HG03460 (cell line): Measurements from ENCODE around the gene CHD1.
A peak's percentile ranks its signal among the peaks of the same experiment; 100 is the strongest.

ENCODE experiments used
- ATAC-seq: cut with Tn5 transposase; IDR thresholded peaks from one replicate; pipeline ENCODE4 v1.9.1; 2021; ENCODE audit not compliant: unreplicated experiment

CHD1 gene

GRCh38 chr5:98904780-98905179, 24.0 kb downstream of the CHD1 start:
- no peak for ATAC-seq

- ATAC-seq: no peak
Measured at GRCh38 chr5:98902733-98903132, 26.1 kb downstream of the CHD1 start.

- no peak for ATAC-seq
Measured at GRCh38 chr5:98899456-98899855, 29.4 kb downstream of the CHD1 start.

DNA sequence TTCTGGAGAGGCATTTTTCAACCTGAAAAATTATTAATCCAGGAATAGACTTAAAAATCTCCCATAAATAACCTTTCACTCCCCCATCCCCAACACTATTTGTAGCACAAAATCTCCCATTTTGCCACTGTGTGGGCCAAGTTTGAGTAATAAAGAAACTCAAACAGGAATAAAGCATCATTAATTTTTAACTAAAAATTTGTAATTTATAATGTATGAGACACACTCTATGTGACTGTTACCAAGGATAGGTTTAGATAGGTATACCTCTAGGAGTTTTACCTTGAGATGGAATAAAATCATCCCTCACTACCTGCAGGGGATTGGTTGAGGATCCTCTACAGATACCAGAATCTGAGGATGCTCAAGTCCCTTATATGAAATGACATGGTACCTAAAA, 30.1 kb downstream of the CHD1 start:
- no peak for ATAC-seq

DNA sequence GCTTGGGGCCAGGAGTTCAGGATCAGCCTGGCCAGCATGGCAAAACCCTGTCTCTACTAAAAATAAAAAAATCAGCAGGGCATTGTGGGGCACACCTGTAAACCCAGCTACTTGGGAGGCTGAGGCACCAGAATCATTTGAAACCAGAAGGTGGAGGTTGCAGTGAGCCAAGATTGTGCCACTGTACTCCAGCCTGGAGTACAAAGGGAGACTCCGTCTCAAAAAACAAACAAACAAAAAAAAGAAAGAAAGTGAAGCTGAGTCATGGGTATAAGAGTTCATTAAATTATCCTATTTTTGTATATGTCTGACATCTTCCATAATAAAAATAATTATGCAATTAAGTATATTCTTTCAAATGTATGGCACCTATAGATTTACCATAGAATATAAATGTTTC, 37.2 kb downstream of the CHD1 start:
- no peak for ATAC-seq

- ATAC-seq: no peak
Measured at GRCh38 chr5:98880598-98880997, 48.2 kb downstream of the CHD1 start.

DNA sequence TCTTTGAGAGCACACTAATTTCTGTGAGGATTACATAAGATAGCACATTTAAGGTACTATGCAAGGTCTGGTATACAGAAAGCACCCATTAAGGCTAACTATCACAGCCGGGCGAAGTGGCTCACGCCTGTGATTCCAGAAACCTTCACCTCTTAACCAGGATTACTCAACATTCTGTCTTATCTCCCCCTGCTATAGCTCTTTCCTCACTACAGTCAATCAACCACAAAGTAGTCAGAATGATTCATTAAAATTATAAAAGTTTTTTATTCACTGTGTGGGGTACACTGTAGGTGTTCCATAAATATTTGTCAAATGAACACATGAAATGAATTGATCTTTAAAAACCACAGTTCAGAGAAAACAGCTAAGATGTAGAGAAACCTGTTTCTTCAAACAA, 48.7 kb downstream of the CHD1 start:
- ATAC-seq: no peak

DNA sequence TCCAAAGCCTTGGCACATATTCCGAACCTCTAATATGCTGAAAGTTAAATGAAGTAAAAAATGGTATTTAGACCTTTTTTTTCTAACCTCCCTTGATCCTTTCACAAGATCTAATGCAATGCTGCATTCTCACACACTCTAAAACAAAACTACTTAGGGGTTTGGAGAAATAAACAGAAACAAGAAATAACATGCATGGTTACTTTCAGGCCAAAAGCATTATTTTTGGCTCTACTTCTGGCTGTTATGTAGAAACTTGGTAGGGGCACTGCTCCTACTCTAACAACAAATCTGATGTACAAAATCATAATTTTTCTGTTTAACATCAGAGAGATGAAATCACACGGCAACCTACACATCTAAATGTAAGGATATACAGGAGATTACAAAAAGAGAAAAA, 51.2 kb downstream of the CHD1 start:
- no peak for ATAC-seq

- no peak for ATAC-seq
Measured at GRCh38 chr5:98872674-98873073, 56.1 kb downstream of the CHD1 start.

- ATAC-seq: no peak
Measured at GRCh38 chr5:98865690-98866089, 63.1 kb downstream of the CHD1 start.

- ATAC-seq: no peak
Measured at GRCh38 chr5:98847054-98847453, 81.8 kb downstream of the CHD1 start.

DNA sequence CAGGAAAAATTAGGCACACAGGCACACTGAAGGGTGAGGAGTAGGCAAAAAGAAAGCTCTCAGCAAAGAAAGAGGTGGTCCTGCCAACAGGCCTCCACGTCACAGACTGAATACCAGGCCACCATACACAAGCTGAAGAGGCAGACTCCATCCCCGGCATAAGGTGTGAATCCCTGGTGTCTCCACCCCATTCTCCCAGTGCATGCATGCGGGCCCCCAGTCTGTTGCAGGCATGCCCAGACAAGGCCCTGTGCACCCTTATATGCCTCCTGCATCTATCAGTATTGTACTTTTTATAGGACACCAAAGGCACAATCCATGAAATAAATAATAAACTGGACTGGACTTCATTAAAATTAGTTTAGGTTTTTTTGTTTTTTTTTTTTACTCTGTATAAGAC, 82.3 kb downstream of the CHD1 start:
- ATAC-seq: no peak

- no peak for ATAC-seq
Measured at GRCh38 chr5:98845878-98846277, 82.9 kb downstream of the CHD1 start.

- no peak for ATAC-seq
Measured at GRCh38 chr5:98844865-98845264, 83.9 kb downstream of the CHD1 start.

- ATAC-seq: no peak
Measured at GRCh38 chr5:98843481-98843880, 85.3 kb downstream of the CHD1 start.

GRCh38 chr5:98840946-98841345, 87.9 kb downstream of the CHD1 start:
- ATAC-seq: no peak

GRCh38 chr5:98839469-98840383, 89.1 kb downstream of the CHD1 start:
- peak; percentile 57 for ATAC-seq

DNA sequence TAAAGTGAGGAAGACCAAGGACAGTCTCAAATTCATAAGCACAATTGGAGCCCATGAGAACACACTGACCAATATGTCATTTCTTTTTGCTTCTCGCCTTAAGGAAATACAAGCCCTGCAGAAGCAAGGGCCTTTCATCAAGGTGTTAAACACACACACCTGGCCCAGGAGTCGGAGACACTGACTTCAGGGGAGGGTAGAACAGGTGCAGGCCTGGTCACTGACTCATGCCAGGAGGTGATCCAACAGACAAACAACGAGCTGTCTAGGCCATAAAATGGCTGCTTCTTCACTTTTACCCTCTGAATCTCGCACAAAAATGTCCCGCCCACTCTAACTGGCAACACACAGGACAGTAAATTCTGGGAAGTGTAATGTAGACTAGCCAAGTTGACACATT, 92.6 kb downstream of the CHD1 start:
- no peak for ATAC-seq

DNA sequence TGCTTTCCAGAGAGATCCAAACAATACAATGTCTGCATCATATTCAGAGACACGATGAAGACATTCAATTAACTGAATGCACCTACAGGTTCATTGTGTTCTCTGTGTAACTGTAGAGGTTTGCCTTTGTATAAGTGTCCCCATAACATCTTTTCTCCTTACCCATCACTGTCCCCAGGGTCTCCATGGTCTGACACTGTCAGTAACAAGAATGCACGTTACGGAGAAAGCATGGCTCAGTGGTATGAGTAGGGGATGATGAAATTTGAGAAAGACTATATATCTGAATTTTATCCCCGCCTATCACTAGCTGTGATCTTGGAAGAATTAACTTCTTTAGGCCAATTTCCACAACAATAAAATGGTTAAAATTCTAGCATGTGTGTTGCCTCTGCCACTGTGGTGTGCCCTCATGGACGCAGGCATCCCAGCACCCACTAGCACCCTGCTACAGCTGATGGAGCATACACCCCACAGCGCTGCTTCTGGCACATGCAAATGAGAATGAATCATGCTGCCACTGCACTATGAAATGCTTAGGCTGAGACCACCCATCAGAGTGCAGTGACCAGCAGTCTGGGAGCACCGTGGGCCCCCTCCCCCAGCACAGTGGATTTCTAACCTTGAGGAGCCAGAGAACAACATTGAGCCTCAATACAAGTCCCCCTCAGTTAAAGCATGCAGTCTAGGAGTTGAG, 101.1 kb downstream of the CHD1 start:
- ATAC-seq: no peak

DNA sequence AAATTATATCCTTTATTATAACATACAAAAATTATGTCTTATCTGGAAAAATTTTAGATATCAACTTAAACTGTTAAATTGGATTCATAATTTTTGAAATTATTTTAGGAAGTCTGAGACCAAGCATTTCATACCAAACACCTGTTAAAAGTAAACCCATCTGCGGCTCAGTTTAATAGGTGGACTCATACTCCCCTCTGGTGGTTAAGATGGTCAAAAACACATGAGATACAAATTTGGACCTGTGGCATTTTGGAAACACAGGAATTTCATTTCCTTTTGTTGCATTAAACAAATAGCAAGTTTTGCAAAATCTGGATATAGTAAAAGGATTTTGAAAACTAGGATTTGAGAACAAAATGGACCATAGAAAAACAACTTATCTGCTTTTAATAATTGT, 101.6 kb downstream of the CHD1 start:
- ATAC-seq: peak; percentile 67

DNA sequence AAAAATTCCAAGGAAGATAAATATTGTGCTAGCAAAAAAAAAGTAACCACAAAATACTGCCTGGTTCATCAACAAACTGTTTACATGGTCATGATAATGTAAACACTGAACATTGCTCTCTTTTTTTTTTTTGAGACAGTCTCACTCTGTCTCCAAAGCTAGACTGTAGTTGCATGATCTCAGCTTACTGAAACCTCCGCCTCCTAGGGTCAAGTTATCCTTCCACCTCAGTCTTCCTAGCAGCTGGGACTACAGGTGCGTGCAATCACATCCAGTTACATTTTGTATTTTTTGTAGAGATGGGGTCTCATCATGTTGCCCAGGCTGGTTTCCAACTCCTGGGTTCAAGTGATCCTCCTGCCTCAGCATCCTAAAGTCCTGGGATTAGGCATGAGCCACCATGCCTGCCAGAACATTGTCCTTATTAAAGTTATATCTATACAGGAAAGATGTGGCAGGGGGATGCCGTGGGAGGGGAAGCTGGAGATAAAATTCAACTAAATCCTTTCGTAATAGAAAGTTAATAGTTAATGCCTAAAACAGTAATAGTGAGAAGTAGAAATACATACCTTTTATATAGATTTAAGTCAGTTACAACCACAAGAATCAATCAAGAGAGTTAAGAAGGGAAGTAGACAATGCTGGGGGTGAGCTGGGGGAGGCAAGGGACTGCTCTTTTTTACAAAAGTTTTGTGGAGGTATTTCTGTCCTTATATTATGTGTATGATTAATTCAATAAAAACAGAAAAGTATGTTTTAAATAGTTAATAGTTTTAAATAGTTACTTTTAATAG, 103.0 kb downstream of the CHD1 start:
- ATAC-seq: no peak
